ENCODE results near the gene CREB3L2. TPM values are rescaled to one million over a fixed set of nuclear protein-coding genes. Genes with fewer than 3 reads are reported as not detected.
"Not testable (repeated sequence)": the region's sequence is repeated elsewhere in the genome, so short reads cannot be mapped to it uniquely, and the experiment has no call there.

Gene CREB3L2
- total RNA-seq, 1 donor from 2014 or later: 28.2 TPM

DNA sequence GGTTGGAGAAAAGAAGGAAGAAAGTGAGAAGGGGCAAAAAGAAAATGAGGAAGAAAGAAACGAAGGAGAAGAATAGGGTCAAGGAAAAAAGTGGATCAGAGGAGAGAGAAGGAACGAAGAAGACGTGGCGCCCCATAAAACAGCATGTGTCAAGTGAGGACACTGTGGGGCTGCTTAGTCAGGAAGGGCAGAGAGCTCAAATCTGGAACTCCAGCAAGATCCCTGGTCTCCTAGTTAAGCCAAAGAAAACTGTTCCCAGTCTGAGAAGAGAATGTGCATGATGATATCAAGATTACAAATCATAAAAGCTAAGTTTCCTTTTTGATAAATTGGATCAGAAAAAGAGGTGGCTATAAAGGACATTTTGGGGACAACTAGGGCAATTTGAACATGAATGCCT lies 33.0 kb downstream of the CREB3L2 start:
- TF ChIP-seq, protein P1, sequence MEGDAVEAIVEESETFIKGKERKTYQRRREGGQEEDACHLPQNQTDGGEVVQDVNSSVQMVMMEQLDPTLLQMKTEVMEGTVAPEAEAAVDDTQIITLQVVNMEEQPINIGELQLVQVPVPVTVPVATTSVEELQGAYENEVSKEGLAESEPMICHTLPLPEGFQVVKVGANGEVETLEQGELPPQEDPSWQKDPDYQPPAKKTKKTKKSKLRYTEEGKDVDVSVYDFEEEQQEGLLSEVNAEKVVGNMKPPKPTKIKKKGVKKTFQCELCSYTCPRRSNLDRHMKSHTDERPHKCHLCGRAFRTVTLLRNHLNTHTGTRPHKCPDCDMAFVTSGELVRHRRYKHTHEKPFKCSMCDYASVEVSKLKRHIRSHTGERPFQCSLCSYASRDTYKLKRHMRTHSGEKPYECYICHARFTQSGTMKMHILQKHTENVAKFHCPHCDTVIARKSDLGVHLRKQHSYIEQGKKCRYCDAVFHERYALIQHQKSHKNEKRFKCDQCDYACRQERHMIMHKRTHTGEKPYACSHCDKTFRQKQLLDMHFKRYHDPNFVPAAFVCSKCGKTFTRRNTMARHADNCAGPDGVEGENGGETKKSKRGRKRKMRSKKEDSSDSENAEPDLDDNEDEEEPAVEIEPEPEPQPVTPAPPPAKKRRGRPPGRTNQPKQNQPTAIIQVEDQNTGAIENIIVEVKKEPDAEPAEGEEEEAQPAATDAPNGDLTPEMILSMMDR (IDR thresholded peaks at IDR 0.05; ENCODE audit: insufficient read depth, low read length, poor library complexity, severe bottlenecking): no peak
- no peaks in the 10 kb centered on the region for H3K27me3 ChIP-seq (ENCODE audit: control insufficient read depth, insufficient read depth, low read length)
- H3K36me3 ChIP-seq (ENCODE audit: control insufficient read depth, insufficient read depth, low read length): no peaks in the 10 kb centered on the region
- no peak overlapping the region for H3K4me3 ChIP-seq (ENCODE audit: low read depth, low read length)
- no peak for DNase-seq (ENCODE audit: low read depth)

DNA sequence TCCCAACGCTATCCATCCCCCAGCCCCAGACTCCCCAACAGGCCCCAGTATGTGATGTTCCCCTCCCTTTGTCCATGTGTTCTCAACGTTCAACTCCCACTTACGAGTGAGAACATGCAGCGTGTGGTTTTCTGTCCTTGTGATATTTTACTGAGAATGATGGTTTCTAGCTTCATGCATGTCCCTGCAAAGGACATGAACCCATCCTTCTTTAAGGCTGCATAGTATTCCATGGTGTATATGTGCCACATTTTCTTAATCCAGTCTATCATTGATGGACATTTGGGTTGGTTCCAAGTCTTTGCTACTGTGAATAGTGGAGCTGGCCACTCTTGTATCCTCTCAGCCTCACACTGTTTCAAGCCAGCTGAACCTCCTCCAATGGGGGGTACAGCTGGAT lies 33.5 kb downstream of the CREB3L2 start:
- not testable (repeated sequence) for H3K36me3 ChIP-seq (ENCODE audit: control insufficient read depth, insufficient read depth, low read length); DNase-seq (ENCODE audit: low read depth); H3K27me3 ChIP-seq (ENCODE audit: control insufficient read depth, insufficient read depth, low read length); H3K4me3 ChIP-seq (ENCODE audit: low read depth, low read length)

DNA sequence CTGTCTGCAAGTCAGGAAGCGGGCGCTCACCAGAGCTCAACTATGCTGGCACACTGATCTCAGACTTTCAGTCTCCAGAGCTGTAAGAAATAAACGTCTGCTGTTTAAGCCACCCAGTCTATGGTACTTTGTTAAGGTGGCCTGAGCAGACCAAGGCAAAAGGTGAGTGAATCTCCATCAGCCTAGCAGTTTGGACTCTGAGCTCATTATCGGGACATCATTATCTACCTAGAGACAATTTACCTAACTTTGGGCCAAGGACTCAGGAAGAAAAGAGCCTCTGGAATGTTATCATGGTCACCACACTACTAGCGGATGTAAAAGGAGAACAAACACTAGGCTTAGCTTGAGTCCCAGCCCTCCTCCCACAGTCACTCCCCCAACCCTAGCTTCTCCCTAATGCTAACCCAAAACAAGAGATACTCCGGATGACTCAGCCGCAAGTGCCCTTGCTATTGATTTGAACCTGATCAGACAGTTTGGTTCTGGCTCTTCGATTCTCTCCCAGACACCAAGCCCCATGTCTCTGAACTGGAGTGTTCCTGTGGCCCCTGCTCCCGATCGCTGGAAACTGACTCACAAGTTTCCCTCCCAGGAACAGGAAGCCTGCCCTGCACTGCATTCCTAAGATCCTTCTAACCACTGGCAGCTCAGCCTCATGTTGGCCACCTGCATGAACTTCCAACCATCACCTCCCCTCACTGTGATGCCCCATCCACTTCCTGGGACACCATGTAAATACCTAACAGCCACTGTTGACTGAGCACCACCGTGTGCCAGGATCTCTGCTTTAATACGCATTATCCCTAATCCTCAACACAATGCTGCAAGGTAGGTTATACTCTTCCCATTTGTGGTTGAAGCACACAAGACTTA lies 34.5 kb downstream of the CREB3L2 start:
- DNase-seq (ENCODE audit: low read depth): no peak
- H3K4me3 ChIP-seq (ENCODE audit: low read depth, low read length): no peak overlapping the region
- no peaks in the 10 kb centered on the region for H3K27me3 ChIP-seq (ENCODE audit: control insufficient read depth, insufficient read depth, low read length)
- TF ChIP-seq, protein P1 (IDR thresholded peaks at IDR 0.05; ENCODE audit: insufficient read depth, low read length, poor library complexity, severe bottlenecking): no peak
- H3K36me3 ChIP-seq (ENCODE audit: control insufficient read depth, insufficient read depth, low read length): no peaks in the 10 kb centered on the region

DNA sequence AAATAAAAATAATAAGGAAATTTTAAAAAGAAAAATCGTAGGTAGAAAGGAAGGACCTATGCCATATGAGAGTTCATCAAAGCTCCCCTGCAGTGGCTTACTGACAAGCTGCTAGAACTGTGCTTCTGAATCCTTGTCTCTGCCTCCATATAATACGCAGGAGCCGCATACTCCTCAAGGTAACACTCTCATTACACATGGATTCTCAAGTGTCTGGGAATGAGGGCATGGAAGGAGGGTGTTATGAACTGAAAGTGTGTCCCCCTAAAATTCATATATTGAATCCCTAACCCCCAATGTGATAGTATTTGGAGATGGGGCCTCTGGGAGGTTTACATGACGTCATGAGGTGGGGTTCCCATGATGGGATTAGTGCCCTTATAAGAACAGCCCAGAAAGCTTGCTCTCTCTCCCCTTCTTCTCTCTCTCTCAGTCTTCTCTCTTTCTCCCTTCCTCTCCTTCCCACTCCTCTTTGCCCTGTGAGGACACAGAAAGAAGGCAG lies 35.2 kb downstream of the CREB3L2 start:
- no peaks in the 10 kb centered on the region for H3K36me3 ChIP-seq (ENCODE audit: control insufficient read depth, insufficient read depth, low read length)

DNA sequence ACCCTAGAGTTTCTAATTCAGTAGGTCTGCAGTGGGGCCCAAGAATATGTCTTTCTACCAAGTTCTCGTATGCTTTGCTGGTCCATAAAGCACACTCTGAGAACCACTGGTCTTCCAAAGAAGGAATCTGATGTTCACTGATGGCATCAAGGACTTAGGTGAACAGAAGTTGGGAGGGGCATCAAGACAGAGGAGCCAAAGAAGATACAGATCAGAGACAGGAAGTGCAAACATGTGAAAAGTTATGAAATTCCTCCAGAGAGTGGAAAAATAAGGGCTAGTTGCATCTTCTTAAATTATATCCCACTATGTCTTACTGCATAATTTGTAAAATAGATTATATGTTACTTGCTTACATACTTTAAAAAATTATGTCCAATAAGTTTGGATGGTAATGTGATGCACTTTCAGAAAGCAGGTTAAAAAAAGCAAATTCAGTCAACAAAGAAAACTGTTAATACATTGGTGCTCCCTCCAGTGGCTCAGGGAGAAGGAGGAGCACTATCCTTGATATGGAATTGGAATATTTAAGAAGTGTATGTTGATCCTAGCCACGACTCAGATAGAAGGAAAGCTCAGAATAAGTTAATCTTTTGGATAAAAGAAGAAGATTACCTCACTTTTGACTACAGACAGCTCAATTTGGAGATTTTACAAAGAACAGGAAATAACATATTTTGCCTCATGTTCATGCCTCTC lies 35.8 kb downstream of the CREB3L2 start:
- TF ChIP-seq, protein P1 (IDR thresholded peaks at IDR 0.05; ENCODE audit: insufficient read depth, low read length, poor library complexity, severe bottlenecking): no peak
- H3K4me3 ChIP-seq (ENCODE audit: low read depth, low read length): no peak overlapping the region
- no peaks in the 10 kb centered on the region for H3K27me3 ChIP-seq (ENCODE audit: control insufficient read depth, insufficient read depth, low read length)
- H3K36me3 ChIP-seq (ENCODE audit: control insufficient read depth, insufficient read depth, low read length): no peaks in the 10 kb centered on the region
- no peak for DNase-seq (ENCODE audit: low read depth)

More for the DNA sequence above, 35.2 kb downstream of the CREB3L2 start:
- no peak for DNase-seq (ENCODE audit: low read depth)
- H3K4me3 ChIP-seq (ENCODE audit: low read depth, low read length): no peak overlapping the region
- TF ChIP-seq, protein P1 (IDR thresholded peaks at IDR 0.05; ENCODE audit: insufficient read depth, low read length, poor library complexity, severe bottlenecking): no peak
- H3K27me3 ChIP-seq (ENCODE audit: control insufficient read depth, insufficient read depth, low read length): no peaks in the 10 kb centered on the region

DNA sequence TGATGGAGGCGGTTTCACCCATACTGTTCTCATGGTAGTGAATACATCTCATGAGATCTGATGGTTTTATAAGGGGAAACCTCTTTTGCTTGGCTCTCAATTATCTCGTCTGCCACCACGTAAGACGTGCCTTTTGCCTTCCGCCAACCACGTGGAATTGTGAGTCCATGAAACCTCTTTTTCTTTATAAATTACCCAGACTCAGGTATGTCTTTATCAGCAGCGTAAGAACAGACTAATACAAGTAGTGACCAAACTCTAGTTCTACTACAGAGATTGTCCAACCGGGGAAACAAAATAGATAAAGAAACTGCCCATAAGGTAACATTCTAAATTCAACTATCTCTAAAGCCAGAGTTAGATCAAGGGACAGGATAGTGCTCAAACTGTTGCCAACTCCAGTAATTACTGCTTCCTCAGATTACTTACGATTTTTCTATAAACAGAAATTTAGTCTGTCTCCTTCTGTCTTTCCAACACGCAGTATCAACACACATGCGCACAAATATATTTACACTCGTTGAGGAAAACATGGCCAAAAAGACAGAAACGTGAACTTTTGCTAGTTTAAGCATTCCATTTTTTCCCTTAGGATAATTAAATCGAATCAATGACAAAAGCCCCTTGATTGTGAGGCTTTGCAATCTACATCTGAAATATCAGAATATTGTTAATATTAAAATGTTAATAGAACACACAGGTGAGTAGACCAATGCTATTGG lies 36.9 kb downstream of the CREB3L2 start:
- H3K27me3 ChIP-seq (ENCODE audit: control insufficient read depth, insufficient read depth, low read length): no peaks in the 10 kb centered on the region
- H3K4me3 ChIP-seq (ENCODE audit: low read depth, low read length): no peak overlapping the region
- H3K36me3 ChIP-seq (ENCODE audit: control insufficient read depth, insufficient read depth, low read length): no peaks in the 10 kb centered on the region
- TF ChIP-seq, protein P1 (IDR thresholded peaks at IDR 0.05; ENCODE audit: insufficient read depth, low read length, poor library complexity, severe bottlenecking): no peak
- no peak for DNase-seq (ENCODE audit: low read depth)
